WTC11 (cell line): ENCODE data around the gene NTRK3.

Source experiments
- CTCF ChIP-seq: fragments of 200-600 bp; IDR thresholded peaks from 2 replicates; pipeline ENCODE4 v1.8.0; 2022; ENCODE audit warnings: antibody characterized with exemption
- FOXK1 ChIP-seq: sonication (generic); formaldehyde crosslinking; IDR thresholded peaks from 2 replicates; pipeline ENCODE4 v1.8.0; 2022; ENCODE audit warnings: mild to moderate bottlenecking, moderate library complexity, missing genetic modification reagents
- IRF2 ChIP-seq: sonication (generic); formaldehyde crosslinking; IDR thresholded peaks from 2 replicates; pipeline ENCODE4 v1.8.0; 2022; ENCODE audit warnings: low read depth, missing genetic modification reagents, borderline replicate concordance
- JAZF1 ChIP-seq: fragments of 250-450 bp; sonication (Bioruptor Pico); IDR thresholded peaks from 2 replicates; pipeline ENCODE4 v1.9.0; 2021; ENCODE audit warnings: moderate library complexity, mild to moderate bottlenecking, inconsistent platforms
- KAT7 ChIP-seq: sonication (generic); formaldehyde crosslinking; IDR thresholded peaks from 2 replicates; pipeline ENCODE4 v1.8.1; 2023; ENCODE audit warnings: missing genetic modification reagents, mild to moderate bottlenecking, borderline replicate concordance
- MAX ChIP-seq: sonication (generic); formaldehyde crosslinking; IDR thresholded peaks from 2 replicates; pipeline ENCODE4 v1.8.0; 2022; ENCODE audit warnings: mild to moderate bottlenecking, missing genetic modification reagents
- MLX ChIP-seq: sonication (generic); formaldehyde crosslinking; IDR thresholded peaks from 2 replicates; pipeline ENCODE4 v1.8.1; 2023; ENCODE audit warnings: mild to moderate bottlenecking, missing genetic modification reagents, moderate library complexity
- NR1H2 ChIP-seq: sonication (generic); formaldehyde crosslinking; IDR thresholded peaks from 2 replicates; pipeline ENCODE4 v1.9.0; 2021; ENCODE audit warnings: mild to moderate bottlenecking, moderate library complexity, missing genetic modification reagents
- SMAD3 ChIP-seq: sonication (generic); formaldehyde crosslinking; IDR thresholded peaks from 2 replicates; pipeline ENCODE4 v1.8.0; 2022; ENCODE audit warnings: missing genetic modification reagents, mild to moderate bottlenecking, borderline replicate concordance
- SP1 ChIP-seq: sonication (generic); formaldehyde crosslinking; conservative IDR thresholded peaks from 2 replicates; pipeline ENCODE4 v1.8.1; 2022; ENCODE audit warnings: missing genetic modification reagents
- USF2 ChIP-seq: sonication (generic); formaldehyde crosslinking; IDR thresholded peaks from 2 replicates; pipeline ENCODE4 v1.8.1; 2023; ENCODE audit warnings: mild to moderate bottlenecking, missing genetic modification reagents, moderate library complexity
- ZBTB43 ChIP-seq: sonication (generic); formaldehyde crosslinking; IDR thresholded peaks from 2 replicates; pipeline ENCODE4 v1.8.1; 2023; ENCODE audit warnings: mild to moderate bottlenecking, missing genetic modification reagents
- ZNF425 ChIP-seq: fragments of 250-450 bp; sonication (Bioruptor Pico); conservative IDR thresholded peaks from 2 replicates; pipeline ENCODE4 v1.9.0; 2021; ENCODE audit warnings: mild to moderate bottlenecking
- ZSCAN18 ChIP-seq: fragments of 250-450 bp; sonication (Bioruptor Pico); IDR thresholded peaks from 2 replicates; pipeline ENCODE4 v2.1.2; 2022; ENCODE audit warnings: mild to moderate bottlenecking, moderate library complexity

- TF ChIP-seq CTCF (no peak), ZBTB43 (no peak), JAZF1 (no peak), MLX (CRISPR knock-in tag) (no peak), ZSCAN18 (CRISPR knock-in tag) (no peak), SMAD3 (no peak), FOXK1 (no peak), MAX (no peak), SP1 (CRISPR knock-in tag) (no peak), ZNF425 (CRISPR knock-in tag) (no peak), NR1H2 (CRISPR knock-in tag) (no peak), KAT7 (CRISPR knock-in tag) (no peak), IRF2 (CRISPR knock-in tag) (no peak), USF2 (no peak)
Observed at GRCh38 chr15:88299497-88299896, 43.0 kb upstream of the NTRK3 start.
